Measurements from ENCODE around the gene HOXA3. TPM values are rescaled to one million over a fixed set of nuclear protein-coding genes. Genes with fewer than 3 reads are reported as not detected.

HOXA3 gene
- total RNA-seq, 1 donor from 2014 or later, result 209 TPM

- Mint-ChIP-seq H3K4me3 (peak overlapping the region; percentile 98), H3K36me3 (peaks cover 3% of the 10 kb centered on the region), H3K9me3 (no peaks in the 10 kb centered on the region), H3K4me1 (peaks cover 71% of the 10 kb centered on the region), H3K27ac (peak overlapping the region; percentile 100), H3K27me3 (ENCODE audit: low read depth) (no peaks in the 10 kb centered on the region)
- no peak for DNase-seq (ENCODE audit: low spot score in 2 of 2, unreplicated experiment in 2 of 2)
- no peak for TF ChIP-seq CTCF (IDR thresholded peaks at IDR 0.05; ENCODE audit: unreplicated experiment)
Observed at GRCh38 chr7:27109466-27110185, 42.8 kb downstream of the HOXA3 start.

- peaks cover 78% of the 10 kb centered on the region for H3K4me1 Mint-ChIP-seq
Observed at GRCh38 chr7:27108390-27109127, 43.8 kb downstream of the HOXA3 start.

GRCh38 chr7:27107391-27108381 is 44.7 kb downstream of the HOXA3 start:
- Mint-ChIP-seq H3K27ac (peak overlapping the region; percentile 100), H3K4me1 (peaks cover 86% of the 10 kb centered on the region), H3K4me3 (peak overlapping the region; percentile 98), H3K9me3 (no peaks in the 10 kb centered on the region), H3K36me3 (peaks cover 3% of the 10 kb centered on the region), H3K27me3 (ENCODE audit: low read depth) (no peaks in the 10 kb centered on the region)
- TF ChIP-seq CTCF (IDR thresholded peaks at IDR 0.05; ENCODE audit: unreplicated experiment), result no peak
- DNase-seq (ENCODE audit: low spot score in 2 of 2, unreplicated experiment in 2 of 2), result no peak

More at GRCh38 chr7:27108390-27109127, 43.8 kb downstream of the HOXA3 start:
- DNase-seq (ENCODE audit: low spot score in 2 of 2, unreplicated experiment in 2 of 2), result no peak
- Mint-ChIP-seq H3K27me3 (ENCODE audit: low read depth) (no peaks in the 10 kb centered on the region), H3K36me3 (peaks cover 3% of the 10 kb centered on the region), H3K4me3 (peak overlapping the region; percentile 98), H3K9me3 (no peaks in the 10 kb centered on the region), H3K27ac (peak overlapping the region; percentile 100)
- no peak for TF ChIP-seq CTCF (IDR thresholded peaks at IDR 0.05; ENCODE audit: unreplicated experiment)

- Mint-ChIP-seq H3K27me3 (ENCODE audit: low read depth) (no peaks in the 10 kb centered on the region), H3K27ac (peak overlapping the region; percentile 100), H3K36me3 (peaks cover 3% of the 10 kb centered on the region), H3K9me3 (no peaks in the 10 kb centered on the region), H3K4me1 (peaks cover 90% of the 10 kb centered on the region), H3K4me3 (peak overlapping the region; percentile 98)
- TF ChIP-seq CTCF (IDR thresholded peaks at IDR 0.05; ENCODE audit: unreplicated experiment), result no peak
- no peak for DNase-seq (ENCODE audit: low spot score in 2 of 2, unreplicated experiment in 2 of 2)
Observed at GRCh38 chr7:27106901-27107240, 45.5 kb downstream of the HOXA3 start.

GRCh38 chr7:27106181-27106900 is 46.0 kb downstream of the HOXA3 start:
- H3K4me3 Mint-ChIP-seq, result peak overlapping the region; percentile 98
- H3K4me1 Mint-ChIP-seq, result peaks cover 90% of the 10 kb centered on the region
- TF ChIP-seq CTCF (IDR thresholded peaks at IDR 0.05; ENCODE audit: unreplicated experiment), result no peak
- H3K36me3 Mint-ChIP-seq, result peaks cover 3% of the 10 kb centered on the region
- no peaks in the 10 kb centered on the region for H3K27me3 Mint-ChIP-seq (ENCODE audit: low read depth)
- no peak for DNase-seq (ENCODE audit: low spot score in 2 of 2, unreplicated experiment in 2 of 2)
- H3K27ac Mint-ChIP-seq, result peak overlapping the region; percentile 100
- no peaks in the 10 kb centered on the region for H3K9me3 Mint-ChIP-seq

Measured in mesothelial cell of epicardium (in vitro differentiated cells).